ENCODE measurements around the gene PTCSC3. TPM values are rescaled to one million over a fixed set of nuclear protein-coding genes. Genes with fewer than 3 reads are reported as not detected.

The PTCSC3 gene
- total RNA-seq, 2 donors from 2014 or later, result not detected

GRCh38 chr14:36204461-36205073 is 28.0 kb upstream of the PTCSC3 start:
- Histone ChIP-seq H3K36me3 (no peaks in the 10 kb centered on the region), H3K4me3 (no peak overlapping the region), H3K9me3 (no peaks in the 10 kb centered on the region), H3K27ac (no peak overlapping the region), H3K9ac (ENCODE audit: low read depth in 2 of 2, low read length in 2 of 2) (no peak overlapping the region), H3K4me1 (no peaks in the 10 kb centered on the region), H3K27me3 (no peaks in the 10 kb centered on the region)
- intact Hi-C loops (cut with DNase I), result no loop called here
- no peak for TF ChIP-seq CTCF (IDR thresholded peaks at IDR 0.05)
- DNase-seq, result no peak

- intact Hi-C loops (cut with DNase I), result no loop called here
- no peak overlapping the region for H3K4me3 ChIP-seq
Observed at GRCh38 chr14:36198378-36198777, 21.9 kb upstream of the PTCSC3 start.

GRCh38 chr14:36194663-36195062 is 18.1 kb upstream of the PTCSC3 start:
- DNase-seq, result no peak
- H3K9ac ChIP-seq (ENCODE audit: low read depth in 2 of 2, low read length in 2 of 2), result no peak overlapping the region
- H3K4me3 ChIP-seq, result no peak overlapping the region
- intact Hi-C loops (cut with DNase I), result no loop called here
- H3K27ac ChIP-seq, result no peak overlapping the region
- H3K36me3 ChIP-seq, result no peaks in the 10 kb centered on the region
- H3K9me3 ChIP-seq, result no peaks in the 10 kb centered on the region
- no peaks in the 10 kb centered on the region for H3K4me1 ChIP-seq
- TF ChIP-seq CTCF (IDR thresholded peaks at IDR 0.05), result no peak
- H3K27me3 ChIP-seq, result no peaks in the 10 kb centered on the region

More at GRCh38 chr14:36198378-36198777, 21.9 kb upstream of the PTCSC3 start:
- TF ChIP-seq CTCF (IDR thresholded peaks at IDR 0.05), result no peak
- DNase-seq, result no peak
- Histone ChIP-seq H3K4me1 (no peaks in the 10 kb centered on the region), H3K27me3 (no peaks in the 10 kb centered on the region), H3K27ac (no peak overlapping the region), H3K36me3 (no peaks in the 10 kb centered on the region), H3K9ac (ENCODE audit: low read depth in 2 of 2, low read length in 2 of 2) (no peak overlapping the region), H3K9me3 (no peaks in the 10 kb centered on the region)

GRCh38 chr14:36192530-36192929 is 16.0 kb upstream of the PTCSC3 start:
- Histone ChIP-seq H3K4me3 (no peak overlapping the region), H3K9ac (ENCODE audit: low read depth in 2 of 2, low read length in 2 of 2) (no peak overlapping the region), H3K27me3 (no peaks in the 10 kb centered on the region), H3K9me3 (no peaks in the 10 kb centered on the region), H3K36me3 (no peaks in the 10 kb centered on the region), H3K4me1 (no peaks in the 10 kb centered on the region), H3K27ac (no peak overlapping the region)
- no peak for TF ChIP-seq CTCF (IDR thresholded peaks at IDR 0.05)
- no peak for DNase-seq
- intact Hi-C loops (cut with DNase I), result no loop called here

GRCh38 chr14:36183402-36183801 is 6.9 kb upstream of the PTCSC3 start:
- intact Hi-C loops (cut with DNase I), result no loop called here
- DNase-seq, result no peak
- no peak for TF ChIP-seq CTCF (IDR thresholded peaks at IDR 0.05)

More at GRCh38 chr14:36183402-36183801, 6.9 kb upstream of the PTCSC3 start:
- Histone ChIP-seq H3K4me1 (no peaks in the 10 kb centered on the region), H3K36me3 (no peaks in the 10 kb centered on the region), H3K27me3 (no peaks in the 10 kb centered on the region), H3K9ac (ENCODE audit: low read depth in 2 of 2, low read length in 2 of 2) (no peak overlapping the region), H3K4me3 (no peak overlapping the region), H3K27ac (no peak overlapping the region), H3K9me3 (no peaks in the 10 kb centered on the region)
